PC-3 (cell line): ENCODE data around the gene ZNF800. TPM values are rescaled to one million over a fixed set of nuclear protein-coding genes. Genes with fewer than 3 reads are reported as not detected.

Source experiments
- ATAC-seq: fragments of 200-7000 bp; cut with Tn5 transposase; 2 replicates; pipeline ENCODE4 v1.9.1; 2020; ENCODE audit warnings: mild to moderate bottlenecking, moderate library complexity
- BruUV-seq: library from RNA; stranded (reverse); fragments of 400-500 nt; replicated peaks from 2 replicates; lab custom pipeline; 2021; lab: Mats Ljungman, UMichigan
- CTCF ChIA-PET: fragments of 300-600 bp; sonication (Branson Sonifier 250); formaldehyde crosslinking; loops from one replicate; lab custom pipeline; 2022; ENCODE audit warnings: antibody characterized with exemption; lab: Charles Lee
- POLR2A ChIA-PET: fragments of 300-600 bp; sonication (Branson Sonifier 250); formaldehyde crosslinking; loops from one replicate; lab custom pipeline; 2022; ENCODE audit warnings: antibody characterized with exemption; ENCODE audit not compliant: unreplicated experiment; lab: Charles Lee
- DNase-seq: peaks from one replicate; pipeline ENCODE4 v3.0.0-alpha.2; 2015
- H2AFZ ChIP-seq: fragments of 300-600 bp; sonication (generic); 2 replicates; pipeline ENCODE4 v1.6.0; 2016; ENCODE audit warnings: antibody characterized with exemption, low read length
- H3F3A ChIP-seq: fragments of 300-600 bp; sonication (generic); one replicate; pipeline ENCODE4 v1.6.0; 2017; ENCODE audit warnings: antibody characterized with exemption, low read length, control low read depth, mild to moderate bottlenecking; ENCODE audit not compliant: unreplicated experiment
- H3K27ac ChIP-seq: fragments of 300-600 bp; sonication (generic); 2 replicates; pipeline ENCODE4 v1.5.1; 2016; ENCODE audit warnings: mild to moderate bottlenecking, low read length
- H3K27me3 ChIP-seq: fragments of 300-600 bp; sonication (generic); 2 replicates; pipeline ENCODE4 v1.6.1; 2016; ENCODE audit warnings: low read length, mixed read lengths
- H3K36me3 ChIP-seq: fragments of 300-600 bp; sonication (generic); 2 replicates; pipeline ENCODE4 v1.6.1; 2016; ENCODE audit warnings: low read depth, mixed run types, low read length, mixed read lengths
- H3K4me1 ChIP-seq: fragments of 300-600 bp; sonication (generic); 2 replicates; pipeline ENCODE4 v1.5.1; 2016; ENCODE audit warnings: low read length; ENCODE audit not compliant: insufficient read depth
- H3K4me2 ChIP-seq: fragments of 300-600 bp; sonication (generic); 2 replicates; pipeline ENCODE4 v1.6.0; 2016; ENCODE audit warnings: low read length
- H3K4me3 ChIP-seq: fragments of 300-600 bp; sonication (generic); 2 replicates; pipeline ENCODE4 v1.5.1; 2016; ENCODE audit warnings: mild to moderate bottlenecking, low read length, mixed read lengths
- H3K79me2 ChIP-seq: fragments of 300-600 bp; sonication (generic); 2 replicates; pipeline ENCODE4 v1.6.1; 2017; ENCODE audit warnings: low read length, mixed read lengths
- H3K9ac ChIP-seq: fragments of 300-600 bp; sonication (generic); 2 replicates; pipeline ENCODE4 v1.6.0; 2016; ENCODE audit warnings: mild to moderate bottlenecking, low read length
- H3K9me2 ChIP-seq: fragments of 300-600 bp; sonication (generic); replicated peaks from 2 replicates; pipeline ENCODE4 v1.6.1; 2016; ENCODE audit warnings: mixed run types, low read length, mixed read lengths
- H3K9me3 ChIP-seq: fragments of 300-600 bp; sonication (generic); 2 replicates; pipeline ENCODE4 v1.6.1; 2016; ENCODE audit warnings: low read length, mixed read lengths
- H4K20me1 ChIP-seq: fragments of 300-600 bp; sonication (generic); 2 replicates; pipeline ENCODE4 v1.6.1; 2016; ENCODE audit warnings: low read length, mixed read lengths
- CTCF ChIP-seq: fragments of 300-600 bp; sonication (generic); conservative IDR thresholded peaks from 2 replicates; pipeline ENCODE4 v1.5.1; 2017; ENCODE audit warnings: antibody characterized with exemption, low read depth, mild to moderate bottlenecking, low read length
- EZH2 ChIP-seq: fragments of 300-600 bp; sonication (generic); IDR thresholded peaks from one replicate; pipeline ENCODE4 v1.6.1; 2017; ENCODE audit warnings: antibody characterized with exemption, mild to moderate bottlenecking, low read length; ENCODE audit not compliant: unreplicated experiment
- EZH2phosphoT487 ChIP-seq: fragments of 300-600 bp; sonication (generic); IDR thresholded peaks from 2 replicates; pipeline ENCODE4 v1.6.1; 2018; ENCODE audit warnings: mild to moderate bottlenecking, antibody characterized with exemption, low read length, borderline replicate concordance
- intact Hi-C: fragments of 100-400 bp; cut with micrococcal nuclease; formaldehyde crosslinking; loops from 2 replicates; pipeline ENCODE4 v1.9.0; 2023
- total RNA-seq: library from RNA; depleted of rRNA; stranded (reverse); fragments of >200 nt; gene quantifications from 2 replicates; pipeline ENCODE4 v1.2.3, GENCODE V29; 2014

ZNF800 gene
- total RNA-seq, 1 experiment from 2014 or later: 13.2 TPM

DNA sequence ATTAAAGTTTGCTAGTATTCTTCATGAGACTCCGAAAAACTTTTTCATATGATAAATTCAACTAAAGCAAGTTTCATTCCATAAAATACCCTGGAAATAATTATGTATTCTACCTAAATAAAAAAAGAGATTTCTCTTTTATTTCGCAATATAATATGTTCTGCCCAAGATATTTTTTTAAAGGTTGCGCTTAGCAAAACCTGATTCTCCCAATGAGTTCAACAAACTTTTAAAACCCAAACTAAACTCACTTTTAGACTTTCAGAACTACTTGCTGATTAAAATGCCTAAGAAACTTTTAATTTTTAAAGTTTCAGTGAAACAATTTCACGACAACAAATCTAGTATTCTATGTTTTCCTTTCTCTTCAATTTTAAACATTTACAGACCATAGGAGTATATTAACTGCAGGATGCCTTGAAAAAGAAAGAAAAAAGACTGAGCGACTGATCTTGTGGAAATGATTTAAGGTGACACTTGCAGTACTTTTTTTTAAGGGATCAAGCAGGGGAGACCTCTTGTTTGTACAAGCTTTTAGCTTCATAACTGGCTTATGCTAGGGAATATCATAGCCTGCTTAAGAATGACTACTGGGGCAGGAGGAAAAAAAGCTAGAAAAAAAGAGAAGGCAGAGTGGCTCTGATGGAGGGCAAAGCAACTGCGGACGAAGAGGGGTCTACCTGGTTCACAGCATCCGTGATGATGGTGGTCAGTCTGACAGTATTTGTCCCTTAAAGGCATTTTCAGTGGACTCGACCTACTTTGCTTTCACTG is 1.5 kb downstream of the ZNF800 start:
- peaks cover 27% of the 10 kb centered on the region; the same call in 1 of the 2 replicates for H3K36me3 ChIP-seq
- ATAC-seq: no peak
- no peaks in the 10 kb centered on the region for H3K27me3 ChIP-seq
- H2AFZ ChIP-seq: peak overlapping the region; percentile 91
- peak overlapping the region; percentile 80 for H3K4me2 ChIP-seq
- BruUV-seq: TSS peak; percentile 59
- no peaks in the 10 kb centered on the region for H4K20me1 ChIP-seq
- H3K27ac ChIP-seq: no peak overlapping the region
- no peaks in the 10 kb centered on the region for H3K9me3 ChIP-seq
- no peak for DNase-seq
- H3F3A ChIP-seq: no peaks in the 10 kb centered on the region
- ChIA-PET CTCF (no interaction called here), POLR2A (interaction anchor here (0.6 kb wide), 1 partner anchor 23 kb away, joined by 3 read pairs; no protein-coding TSS in a partner anchor)
- H3K79me2 ChIP-seq: peaks cover 61% of the 10 kb centered on the region
- peak overlapping the region; percentile 94 for H3K9ac ChIP-seq
- no peak for TF ChIP-seq EZH2
- TF ChIP-seq EZH2phosphoT487: no peak
- no peak for TF ChIP-seq CTCF
- H3K4me3 ChIP-seq: peak overlapping the region; percentile 99
- intact Hi-C loops: loop anchor here (5.0 kb wide), 3 partner anchors 46 to 139 kb away; partner anchors contain the start of gene GRM8
- H3K4me1 ChIP-seq: peaks cover 21% of the 10 kb centered on the region
- no peaks in the 10 kb centered on the region for H3K9me2 ChIP-seq

DNA sequence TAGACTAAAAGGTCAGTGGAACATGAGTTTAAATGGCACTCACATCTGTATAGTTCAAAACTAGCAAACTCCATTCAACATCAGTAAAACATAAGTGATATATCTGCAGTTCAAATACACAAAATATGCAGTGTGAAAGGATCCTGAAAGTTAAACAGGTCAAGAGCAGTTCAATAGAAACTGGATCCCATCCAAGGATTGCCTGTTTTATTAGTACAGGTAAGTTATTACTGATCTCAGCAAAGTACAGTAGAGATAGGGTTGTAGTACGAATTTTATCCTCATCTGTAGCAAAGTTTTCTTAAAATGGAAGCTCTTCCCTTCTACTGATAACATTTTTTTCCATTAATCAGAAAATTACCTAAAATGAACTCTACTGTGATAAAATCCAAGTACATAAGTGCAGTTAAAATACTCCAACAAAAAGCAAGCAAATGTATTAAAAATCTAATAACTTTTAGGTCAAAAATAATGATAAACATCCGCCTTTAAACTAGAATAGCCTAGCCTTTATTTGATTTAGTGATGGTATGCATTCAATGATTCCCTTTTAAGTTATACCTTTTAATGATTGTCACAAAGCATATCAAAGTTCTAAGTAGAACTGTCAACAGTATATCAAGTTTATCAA is 2.2 kb downstream of the ZNF800 start:
- Histone ChIP-seq H3K4me2 (peak overlapping the region; percentile 80), H4K20me1 (no peaks in the 10 kb centered on the region), H3K79me2 (peaks cover 65% of the 10 kb centered on the region), H3K9me2 (no peaks in the 10 kb centered on the region), H3K27ac (no peak overlapping the region), H3K4me3 (peak overlapping the region; percentile 99), H2AFZ (no peak overlapping the region), H3K9ac (peak overlapping the region; percentile 94; the same call in 1 of the 2 replicates), H3K27me3 (no peaks in the 10 kb centered on the region), H3K4me1 (peaks cover 21% of the 10 kb centered on the region), H3K9me3 (no peaks in the 10 kb centered on the region), H3K36me3 (peaks cover 27% of the 10 kb centered on the region; the same call in 1 of the 2 replicates), H3F3A (no peaks in the 10 kb centered on the region)
- ChIA-PET POLR2A (interaction anchor here (0.7 kb wide), 1 partner anchor 142 kb away, joined by 4 read pairs; no protein-coding TSS in a partner anchor), CTCF (no interaction called here)
- TF ChIP-seq EZH2 (no peak), EZH2phosphoT487 (no peak), CTCF (no peak)
- intact Hi-C loops: loop anchor here (5.0 kb wide), 3 partner anchors 47 to 138 kb away; partner anchors contain the start of gene GRM8
- ATAC-seq (no peak), DNase-seq (no peak)
- BruUV-seq: no TSS peak
